ENCODE results near the gene SYTL3.

GRCh38 chr6:158769234-158769770 is 119.4 kb downstream of the SYTL3 start:
- TF ChIP-seq CTCF (IDR thresholded peaks at IDR 0.05) (no peak), POLR2AphosphoS5 (IDR thresholded peaks at IDR 0.05) (peak in 1 of 3 donors; percentile 19), POLR2A (IDR thresholded peaks at IDR 0.05) (no peak), EP300 (IDR thresholded peaks at IDR 0.05; ENCODE audit: low read depth) (no peak)
